ENCODE results near the gene TMEM31. TPM values are rescaled to one million over a fixed set of nuclear protein-coding genes. Genes with fewer than 3 reads are reported as not detected.

TMEM31 gene
- total and polyA plus RNA-seq, 9 of the 15 experiments (the other 6 are each of a cell fraction or from before 2014, with no cell fraction given) = 0.18 TPM; not detected in 8

GRCh38 chrX:103687073-103687695 lies 23.5 kb upstream of the TMEM31 start (continued):
- TF ChIP-seq HOMEZ (CRISPR knock-in tag; IDR thresholded peaks at IDR 0.05) (no peak), NFE2L1 (tag; IDR thresholded peaks at IDR 0.05; ENCODE audit: borderline replicate concordance, low read depth) (no peak), ZNF263 (CRISPR knock-in tag; IDR thresholded peaks at IDR 0.05; ENCODE audit: borderline replicate concordance) (no peak), XRCC3 (IDR thresholded peaks at IDR 0.05) (no peak), KLF1 (tag; IDR thresholded peaks at IDR 0.05) (no peak), BRF1 (IDR thresholded peaks at IDR 0.05; ENCODE audit: borderline replicate concordance, extremely low read depth, insufficient read length) (no peak), SAP30 (IDR thresholded peaks at IDR 0.05; ENCODE audit: borderline replicate concordance, insufficient read depth, low read depth, low read length, poor library complexity, severe bottlenecking) (no peak), RBM39 (optimal IDR thresholded peaks at IDR 0.05; ENCODE audit: low read depth, low read length) (no peak), MEIS2 (IDR thresholded peaks at IDR 0.05; ENCODE audit: partially characterized antibody) (peak; percentile 63), ID3 (CRISPR knock-in tag; IDR thresholded peaks at IDR 0.05) (no peak), ID3 (tag; IDR thresholded peaks at IDR 0.05) (no peak; the same call in 1 of the 2 replicates), ZKSCAN8 (CRISPR knock-in tag; IDR thresholded peaks at IDR 0.05) (no peak; the same call in 1 of the 2 replicates), CREB3 (tag; conservative IDR thresholded peaks at IDR 0.05; ENCODE audit: low read depth) (0 out of 2 replicates have a peak, but pooled peaks have one; percentile 38), IRF1 (CRISPR knock-in tag; IDR thresholded peaks at IDR 0.05; ENCODE audit: borderline replicate concordance) (no peak), GTF2A2 (tag; IDR thresholded peaks at IDR 0.05) (no peak), PML (IDR thresholded peaks at IDR 0.05; ENCODE audit: low read length) (no peak), ZNF175 (CRISPR knock-in tag; IDR thresholded peaks at IDR 0.05; ENCODE audit: low read depth) (no peak; the same call in 1 of the 2 replicates)
- TF ChIP-seq, protein P1, sequence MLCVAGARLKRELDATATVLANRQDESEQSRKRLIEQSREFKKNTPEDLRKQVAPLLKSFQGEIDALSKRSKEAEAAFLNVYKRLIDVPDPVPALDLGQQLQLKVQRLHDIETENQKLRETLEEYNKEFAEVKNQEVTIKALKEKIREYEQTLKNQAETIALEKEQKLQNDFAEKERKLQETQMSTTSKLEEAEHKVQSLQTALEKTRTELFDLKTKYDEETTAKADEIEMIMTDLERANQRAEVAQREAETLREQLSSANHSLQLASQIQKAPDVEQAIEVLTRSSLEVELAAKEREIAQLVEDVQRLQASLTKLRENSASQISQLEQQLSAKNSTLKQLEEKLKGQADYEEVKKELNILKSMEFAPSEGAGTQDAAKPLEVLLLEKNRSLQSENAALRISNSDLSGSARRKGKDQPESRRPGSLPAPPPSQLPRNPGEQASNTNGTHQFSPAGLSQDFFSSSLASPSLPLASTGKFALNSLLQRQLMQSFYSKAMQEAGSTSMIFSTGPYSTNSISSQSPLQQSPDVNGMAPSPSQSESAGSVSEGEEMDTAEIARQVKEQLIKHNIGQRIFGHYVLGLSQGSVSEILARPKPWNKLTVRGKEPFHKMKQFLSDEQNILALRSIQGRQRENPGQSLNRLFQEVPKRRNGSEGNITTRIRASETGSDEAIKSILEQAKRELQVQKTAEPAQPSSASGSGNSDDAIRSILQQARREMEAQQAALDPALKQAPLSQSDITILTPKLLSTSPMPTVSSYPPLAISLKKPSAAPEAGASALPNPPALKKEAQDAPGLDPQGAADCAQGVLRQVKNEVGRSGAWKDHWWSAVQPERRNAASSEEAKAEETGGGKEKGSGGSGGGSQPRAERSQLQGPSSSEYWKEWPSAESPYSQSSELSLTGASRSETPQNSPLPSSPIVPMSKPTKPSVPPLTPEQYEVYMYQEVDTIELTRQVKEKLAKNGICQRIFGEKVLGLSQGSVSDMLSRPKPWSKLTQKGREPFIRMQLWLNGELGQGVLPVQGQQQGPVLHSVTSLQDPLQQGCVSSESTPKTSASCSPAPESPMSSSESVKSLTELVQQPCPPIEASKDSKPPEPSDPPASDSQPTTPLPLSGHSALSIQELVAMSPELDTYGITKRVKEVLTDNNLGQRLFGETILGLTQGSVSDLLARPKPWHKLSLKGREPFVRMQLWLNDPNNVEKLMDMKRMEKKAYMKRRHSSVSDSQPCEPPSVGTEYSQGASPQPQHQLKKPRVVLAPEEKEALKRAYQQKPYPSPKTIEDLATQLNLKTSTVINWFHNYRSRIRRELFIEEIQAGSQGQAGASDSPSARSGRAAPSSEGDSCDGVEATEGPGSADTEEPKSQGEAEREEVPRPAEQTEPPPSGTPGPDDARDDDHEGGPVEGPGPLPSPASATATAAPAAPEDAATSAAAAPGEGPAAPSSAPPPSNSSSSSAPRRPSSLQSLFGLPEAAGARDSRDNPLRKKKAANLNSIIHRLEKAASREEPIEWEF (CRISPR knock-in tag; IDR thresholded peaks at IDR 0.05) = no peak

Data from K562 (cell line).